HepG2 (cell line): Measurements from ENCODE around the gene ETFA. TPM values are rescaled to one million over a fixed set of nuclear protein-coding genes. Genes with fewer than 3 reads are reported as not detected.

Experiments
- BCL6 ChIP-seq: IDR thresholded peaks from 2 replicates; pipeline ENCODE4 v1.6.1; 2016; ENCODE audit warnings: missing genetic modification reagents, missing compliant biosample characterization
- DRAP1 ChIP-seq: IDR thresholded peaks from 2 replicates; pipeline ENCODE4 v1.6.1; 2016; ENCODE audit warnings: missing genetic modification reagents, missing compliant biosample characterization
- GPBP1L1 ChIP-seq: sonication (generic); formaldehyde crosslinking; IDR thresholded peaks from 2 replicates; pipeline ENCODE4 v1.5.0; 2020; ENCODE audit warnings: mild to moderate bottlenecking, missing genetic modification reagents
- HDAC1 ChIP-seq: sonication (generic); formaldehyde crosslinking; IDR thresholded peaks from 2 replicates; pipeline ENCODE4 v1.5.1; 2020; ENCODE audit warnings: mild to moderate bottlenecking, missing genetic modification reagents
- HOXA5 ChIP-seq: sonication (generic); formaldehyde crosslinking; IDR thresholded peaks from 2 replicates; pipeline ENCODE4 v1.4.0; 2020; ENCODE audit warnings: missing genetic modification reagents
- IRF9 ChIP-seq: sonication (generic); formaldehyde crosslinking; IDR thresholded peaks from 2 replicates; pipeline ENCODE4 v1.8.0; 2022; ENCODE audit warnings: missing genetic modification reagents, mild to moderate bottlenecking, borderline replicate concordance
- NFRKB ChIP-seq: fragments of 450-650 bp; IDR thresholded peaks from 2 replicates; pipeline ENCODE4 v1.6.1; 2017
- PHF8 ChIP-seq: sonication (generic); formaldehyde crosslinking; IDR thresholded peaks from 2 replicates; pipeline ENCODE4 v1.5.0; 2020; ENCODE audit warnings: missing genetic modification reagents
- SP1 ChIP-seq, 2 experiments: fragments of 450-650 bp in 1 of 2; sonication (generic) in 1 of 2; formaldehyde crosslinking in 1 of 2; IDR thresholded peaks; 2 replicates each; pipeline versions ENCODE4 v1.4.0 to v1.6.1; 2016 to 2020; ENCODE audit warnings: missing genetic modification reagents in 1 of 2
- ZBTB10 ChIP-seq: sonication (generic); formaldehyde crosslinking; IDR thresholded peaks from 2 replicates; pipeline ENCODE4 v1.4.0; 2020; ENCODE audit warnings: missing genetic modification reagents, borderline replicate concordance
- ZMYM4 ChIP-seq: sonication (generic); formaldehyde crosslinking; IDR thresholded peaks from 2 replicates; pipeline ENCODE4 v1.8.1; 2023; ENCODE audit warnings: mild to moderate bottlenecking, missing genetic modification reagents
- ZNF12 ChIP-seq: sonication (generic); formaldehyde crosslinking; IDR thresholded peaks from 2 replicates; pipeline ENCODE4 v1.5.0; 2020; ENCODE audit warnings: missing genetic modification reagents
- ZNF124 ChIP-seq: sonication (generic); formaldehyde crosslinking; IDR thresholded peaks from 2 replicates; pipeline ENCODE4 v1.4.0; 2020; ENCODE audit warnings: missing genetic modification reagents
- ZNF138 ChIP-seq: sonication (generic); formaldehyde crosslinking; IDR thresholded peaks from 2 replicates; pipeline ENCODE4 v1.5.0; 2020; ENCODE audit warnings: mild to moderate bottlenecking, low read depth, missing genetic modification reagents
- ZNF329 ChIP-seq: sonication (generic); formaldehyde crosslinking; IDR thresholded peaks from 2 replicates; pipeline ENCODE4 v1.9.0; 2021; ENCODE audit warnings: low read depth, mild to moderate bottlenecking, missing genetic modification reagents
- ZNF451 ChIP-seq: sonication (generic); formaldehyde crosslinking; IDR thresholded peaks from 2 replicates; pipeline ENCODE4 v1.5.0; 2020; ENCODE audit warnings: mild to moderate bottlenecking, missing genetic modification reagents
- ZNF629 ChIP-seq: sonication (generic); formaldehyde crosslinking; conservative IDR thresholded peaks from 2 replicates; pipeline ENCODE4 v1.5.0; 2020; ENCODE audit warnings: missing genetic modification reagents
- ZNF710 ChIP-seq: sonication (generic); formaldehyde crosslinking; IDR thresholded peaks from 2 replicates; pipeline ENCODE4 v1.5.0; 2020; ENCODE audit warnings: mild to moderate bottlenecking, missing genetic modification reagents, borderline replicate concordance
- ZNF747 ChIP-seq: sonication (generic); formaldehyde crosslinking; IDR thresholded peaks from 2 replicates; pipeline ENCODE4 v1.8.1; 2023; ENCODE audit warnings: missing genetic modification reagents, mild to moderate bottlenecking, borderline replicate concordance
- ZNF788 ChIP-seq: sonication (generic); formaldehyde crosslinking; IDR thresholded peaks from 2 replicates; pipeline ENCODE4 v1.5.0; 2020; ENCODE audit warnings: mild to moderate bottlenecking, missing genetic modification reagents, borderline replicate concordance
- ZNF891 ChIP-seq: sonication (generic); formaldehyde crosslinking; IDR thresholded peaks from 2 replicates; pipeline ENCODE4 v1.5.0; 2020; ENCODE audit warnings: mild to moderate bottlenecking, missing genetic modification reagents
- ZSCAN31 ChIP-seq: sonication (generic); formaldehyde crosslinking; IDR thresholded peaks from 2 replicates; pipeline ENCODE4 v1.5.0; 2020; ENCODE audit warnings: low read depth, mild to moderate bottlenecking, missing genetic modification reagents
- polyA plus RNA-seq, 8 experiments: library from polyadenylated mRNA; depleted of rRNA in 3 of 8; stranded (reverse) in 7 of 8; unstranded in 1 of 8; fragments of >200 nt; fragmentation: Illumina TruSeq in 4 of 8; extraction: Trizol in 4 of 8; gene quantifications; 2 replicates each; pipeline versions ENCODE4 v1.2.1 to v1.2.3, GENCODE V29; 2011 to 2016; ENCODE audit warnings: low read depth in 4 of 8, missing spikeins in 1 of 8, mixed read lengths in 1 of 8; ENCODE audit not compliant: insufficient read depth in 1 of 8
- total RNA-seq, 5 experiments: library from RNA; depleted of rRNA; stranded (reverse); fragments of >200 nt; fragmentation: Illumina TruSeq; extraction: Trizol; gene quantifications; 2 replicates each; pipeline ENCODE4 v1.2.3, GENCODE V29; 2016; ENCODE audit warnings: low read depth in 1 of 5

ETFA gene
- total and polyA plus RNA-seq, 2 of the 13 experiments (the other 11 are each of a cell fraction or from before 2014, with no cell fraction given), result 291 to 396 TPM

GRCh38 chr15:76337696-76338485 is 26.6 kb upstream of the ETFA start (continued):
- TF ChIP-seq GPBP1L1 (CRISPR knock-in tag), result no peak
- TF ChIP-seq ZNF788 (CRISPR knock-in tag), result peak; percentile 69; the same call in 1 of the 2 replicates
- no peak; the same call in 1 of the 2 replicates for TF ChIP-seq IRF9 (CRISPR knock-in tag)
- TF ChIP-seq HOXA5 (CRISPR knock-in tag), result 0 out of 2 replicates have a peak, but pooled peaks have one; percentile 62
- TF ChIP-seq ZNF12 (CRISPR knock-in tag), result no peak
- no peak for TF ChIP-seq ZNF891
- TF ChIP-seq BCL6 (CRISPR knock-in tag), result no peak; the same call in 1 of the 2 replicates
- peak; percentile 62; the same call in 1 of the 2 replicates for TF ChIP-seq ZNF124 (CRISPR knock-in tag)
- peak; percentile 89 for TF ChIP-seq ZSCAN31
- TF ChIP-seq ZNF138, result peak; percentile 78; the same call in 1 of the 2 replicates
- no peak; the same call in 1 of the 2 replicates for TF ChIP-seq ZNF747 (CRISPR knock-in tag)
- peak; percentile 46; the same call in 1 of the 2 replicates for TF ChIP-seq ZNF710 (CRISPR knock-in tag)
- TF ChIP-seq SP1 (IDR thresholded peaks at IDR 0.05), result no peak
- TF ChIP-seq SP1 (CRISPR knock-in tag; IDR thresholded peaks at IDR 0.05), result 0 out of 2 replicates have a peak, but pooled peaks have one; percentile 19
- peak; percentile 54; the same call in 1 of the 2 replicates for TF ChIP-seq HDAC1 (CRISPR knock-in tag)
- TF ChIP-seq ZNF451 (CRISPR knock-in tag), result peak; percentile 69; the same call in 1 of the 2 replicates
- TF ChIP-seq NFRKB, result no peak
- TF ChIP-seq ZNF629 (CRISPR knock-in tag), result no peak
- no peak for TF ChIP-seq DRAP1 (CRISPR knock-in tag)
- 0 out of 2 replicates have a peak, but pooled peaks have one; percentile 33 for TF ChIP-seq ZBTB10 (CRISPR knock-in tag)
- TF ChIP-seq PHF8 (CRISPR knock-in tag), result peak; percentile 77
- TF ChIP-seq ZMYM4 (CRISPR knock-in tag), result peak; percentile 67
- TF ChIP-seq ZNF329 (CRISPR knock-in tag), result 0 out of 2 replicates have a peak, but pooled peaks have one; percentile 59
